Endometrial microvascular endothelial cells (primary cell): ENCODE measurements around the gene PRM3. TPM values are rescaled to one million over a fixed set of nuclear protein-coding genes. Genes with fewer than 3 reads are reported as not detected.
"Not testable (repeated sequence)": the region's sequence is repeated elsewhere in the genome, so short reads cannot be mapped to it uniquely, and the experiment has no call there.

Source experiments
- in situ Hi-C: cut with HindIII; loops from 2 replicates; pipeline ENCODE4 v1.10.0; 2017; ENCODE audit warnings: low sequenced_read_pairs, low pct_unique_long_range_greater_than_20kb; ENCODE audit errors: inconsistent ontology term
- total RNA-seq: library from RNA; depleted of rRNA; stranded (reverse); fragments of >200 nt; gene quantifications from one replicate; pipeline ENCODE4 v1.2.3, GENCODE V29; 2015; ENCODE audit errors: inconsistent ontology term

PRM3 gene
- total RNA-seq, 1 donor from 2014 or later = not detected

DNA sequence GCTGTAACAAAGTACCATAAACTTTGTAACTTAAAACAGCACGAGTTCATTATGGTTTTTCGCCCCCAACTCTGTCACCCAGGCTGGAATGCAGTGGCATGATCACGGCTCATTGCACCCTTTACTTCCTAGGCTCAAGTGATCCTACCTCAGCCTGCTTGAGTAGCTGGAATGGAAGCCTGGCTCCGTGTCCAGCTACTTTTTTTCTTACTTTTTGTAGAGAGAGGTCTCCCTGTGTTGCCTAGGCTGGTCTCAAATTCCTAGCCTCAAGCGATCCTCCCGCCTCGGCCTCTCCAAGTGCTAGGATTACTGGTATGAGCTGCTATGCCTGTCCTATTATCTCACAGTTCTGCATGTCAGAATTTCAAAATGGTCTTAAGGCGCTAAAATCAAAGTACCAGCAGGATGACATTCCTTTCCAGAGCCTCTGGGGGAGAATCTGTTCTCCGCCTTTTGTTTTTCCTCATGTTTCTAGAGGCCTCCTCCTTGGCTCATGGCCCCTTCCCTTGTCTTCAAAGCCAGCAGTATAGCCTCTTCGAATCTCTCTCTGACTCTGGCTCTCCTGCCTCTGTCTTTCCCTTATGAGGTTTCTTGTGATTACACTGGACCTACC lies 17.8 kb upstream of the PRM3 start:
- in situ Hi-C loops = no loop called here

- in situ Hi-C loops = no loop called here
These were observed 16.9 kb upstream of the PRM3 start for GRCh38 chr16:11290102-11290893.

GRCh38 chr16:11289696-11290095 lies 16.3 kb upstream of the PRM3 start:
- in situ Hi-C loops = not testable (repeated sequence)

DNA sequence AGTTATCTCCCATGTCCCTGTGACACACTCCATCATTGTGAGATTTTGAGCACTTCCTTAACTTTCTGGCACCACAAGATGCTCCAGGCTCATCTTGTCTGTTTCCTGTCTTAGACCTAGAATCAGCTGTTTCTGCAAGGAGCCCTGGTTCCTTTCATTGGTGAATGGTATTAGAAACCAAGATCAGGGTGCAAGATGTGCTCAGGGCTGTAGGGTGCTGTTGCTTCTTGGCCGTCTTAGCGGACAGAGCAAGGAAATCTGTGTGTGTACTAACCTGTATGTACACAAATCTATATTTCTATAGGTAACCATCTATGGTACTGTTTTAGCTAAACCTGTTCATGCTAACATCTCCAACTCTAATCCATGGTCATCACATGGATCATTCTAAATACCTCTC lies 15.8 kb upstream of the PRM3 start:
- in situ Hi-C loops = no loop called here

GRCh38 chr16:11285842-11286241 lies 12.4 kb upstream of the PRM3 start:
- in situ Hi-C loops = no loop called here

- in situ Hi-C loops = no loop called here
These were observed 10.4 kb upstream of the PRM3 start for GRCh38 chr16:11283820-11284248.

DNA sequence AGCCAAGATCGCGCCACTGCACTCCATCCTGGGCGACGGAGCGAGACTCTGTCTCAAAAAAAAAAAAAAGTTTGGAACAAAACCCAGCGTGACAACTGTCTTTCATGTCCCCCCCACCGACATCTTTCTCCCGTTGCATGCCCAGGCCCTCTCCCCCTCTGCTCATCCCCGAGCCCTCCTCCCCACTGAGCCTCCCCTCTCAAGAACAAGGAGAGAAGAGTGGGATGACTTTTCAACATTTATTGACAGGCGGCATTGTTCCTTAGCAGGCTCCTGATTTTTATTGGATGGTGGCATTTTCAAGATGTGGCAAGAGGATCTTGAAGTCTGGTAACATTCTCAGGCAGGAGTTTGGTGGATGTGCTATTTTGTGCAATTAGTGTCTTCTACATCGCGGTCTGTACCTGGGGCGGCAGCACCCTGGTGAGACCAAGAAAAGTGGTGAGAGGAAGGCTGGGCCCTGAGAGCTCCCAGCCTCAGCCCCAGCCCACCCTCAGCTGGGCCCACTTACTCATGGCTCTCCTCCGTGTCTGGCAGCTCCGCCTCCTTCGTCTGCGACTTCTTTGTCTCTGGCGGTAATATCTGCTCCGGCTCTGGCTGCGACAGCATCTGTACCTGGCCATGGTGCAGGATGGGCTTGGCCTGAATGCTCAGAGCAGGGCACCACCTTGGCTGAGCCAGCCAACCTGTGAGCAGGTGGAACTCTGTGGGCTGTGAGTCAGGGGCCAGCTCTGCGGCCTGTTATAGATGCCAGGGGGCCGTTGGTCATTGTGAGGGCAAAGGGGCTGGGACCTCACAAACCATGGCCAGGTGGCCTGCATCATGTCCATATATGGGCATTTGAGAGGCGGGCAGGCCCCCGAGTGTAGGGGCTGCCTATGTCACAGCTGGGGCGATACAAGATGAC lies 7.4 kb upstream of the PRM3 start, which contains the start of gene PRM1:
Gene PRM1 (minus strand): TSS at position 715 of the 907 bp plus-strand sequence. CDS start 92 bp downstream, at position 623.
- in situ Hi-C loops = no loop called here

DNA sequence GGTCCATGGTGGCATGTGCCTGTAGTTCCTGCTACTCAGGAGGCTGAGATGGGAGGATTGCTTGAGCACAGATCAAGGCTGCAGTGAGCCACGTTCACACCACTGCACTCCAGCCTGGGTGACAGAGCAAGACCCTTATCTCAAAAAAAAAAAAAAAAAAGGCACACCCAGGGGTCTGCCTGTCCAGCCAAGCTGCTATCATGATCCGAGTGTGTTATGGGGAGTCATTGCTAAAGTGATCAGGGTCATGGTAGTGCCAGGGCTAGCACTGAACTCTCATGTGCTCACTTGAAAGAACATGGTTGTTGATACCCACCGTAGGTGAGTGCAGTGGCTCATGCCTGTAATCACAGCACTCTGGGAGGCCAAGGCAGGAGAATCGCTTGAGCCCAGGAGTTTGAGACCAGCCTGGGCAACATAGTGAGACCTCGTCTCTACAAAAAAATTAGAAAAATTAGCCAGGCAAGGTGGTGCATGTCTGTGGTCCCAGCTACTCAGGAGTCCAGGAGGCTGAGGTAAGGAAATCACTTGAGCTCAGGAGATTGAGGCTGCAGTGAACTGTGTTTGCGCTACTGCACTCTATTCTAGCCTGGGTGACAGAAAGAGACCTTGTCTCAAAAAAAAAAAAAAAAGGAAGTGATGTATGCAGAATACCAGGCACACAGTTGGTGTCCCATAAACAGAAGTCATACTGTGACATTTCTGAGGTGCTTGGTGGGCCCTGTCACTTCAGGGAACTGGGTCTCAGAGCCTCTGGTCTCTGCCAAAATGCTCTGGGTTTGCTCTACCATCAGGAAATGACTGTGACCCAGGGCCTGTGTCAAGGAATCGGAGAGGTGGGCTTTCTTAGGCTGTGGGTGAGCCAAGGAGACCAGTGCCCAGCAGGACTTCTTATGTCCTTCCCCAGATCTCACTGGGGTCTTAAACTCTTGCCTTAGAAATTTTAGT lies 5.5 kb upstream of the PRM3 start:
- in situ Hi-C loops = no loop called here

DNA sequence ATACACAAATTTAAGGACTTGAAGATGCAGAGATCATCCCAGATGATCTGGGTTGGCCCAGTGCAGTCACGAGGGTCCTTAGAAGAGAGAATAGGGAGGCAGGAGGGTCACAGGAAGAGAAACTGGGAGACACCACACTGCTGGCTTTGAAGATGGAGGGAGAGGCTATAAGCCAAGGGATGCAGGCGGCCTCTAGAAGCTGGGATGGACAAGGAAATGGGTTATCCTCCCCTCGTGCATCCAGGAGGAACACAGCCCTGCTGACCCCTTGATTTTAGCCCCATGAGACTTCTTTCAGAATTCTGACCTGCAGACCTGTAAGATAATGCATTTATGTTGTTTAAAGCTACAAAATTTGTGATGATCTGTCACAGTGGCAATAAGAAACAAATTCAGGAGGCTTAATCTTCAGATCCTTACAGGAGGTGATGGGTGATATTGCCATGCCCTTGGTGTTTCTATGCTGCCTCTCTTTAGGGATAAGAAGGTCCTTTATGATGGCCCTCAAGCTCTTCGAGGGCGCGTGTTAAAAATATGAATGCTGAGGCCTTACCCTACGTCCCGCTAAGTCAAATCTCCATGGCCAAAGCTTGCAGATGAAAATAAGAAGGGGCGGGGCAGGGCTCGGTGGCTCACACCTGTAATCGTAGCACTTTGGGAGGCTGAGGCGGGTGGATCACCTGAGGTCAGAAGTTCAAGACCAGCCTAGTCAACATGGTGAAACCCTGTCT lies 4.3 kb upstream of the PRM3 start:
- in situ Hi-C loops = no loop called here

GRCh38 chr16:11276896-11277593 lies 3.6 kb upstream of the PRM3 start:
- in situ Hi-C loops = no loop called here

DNA sequence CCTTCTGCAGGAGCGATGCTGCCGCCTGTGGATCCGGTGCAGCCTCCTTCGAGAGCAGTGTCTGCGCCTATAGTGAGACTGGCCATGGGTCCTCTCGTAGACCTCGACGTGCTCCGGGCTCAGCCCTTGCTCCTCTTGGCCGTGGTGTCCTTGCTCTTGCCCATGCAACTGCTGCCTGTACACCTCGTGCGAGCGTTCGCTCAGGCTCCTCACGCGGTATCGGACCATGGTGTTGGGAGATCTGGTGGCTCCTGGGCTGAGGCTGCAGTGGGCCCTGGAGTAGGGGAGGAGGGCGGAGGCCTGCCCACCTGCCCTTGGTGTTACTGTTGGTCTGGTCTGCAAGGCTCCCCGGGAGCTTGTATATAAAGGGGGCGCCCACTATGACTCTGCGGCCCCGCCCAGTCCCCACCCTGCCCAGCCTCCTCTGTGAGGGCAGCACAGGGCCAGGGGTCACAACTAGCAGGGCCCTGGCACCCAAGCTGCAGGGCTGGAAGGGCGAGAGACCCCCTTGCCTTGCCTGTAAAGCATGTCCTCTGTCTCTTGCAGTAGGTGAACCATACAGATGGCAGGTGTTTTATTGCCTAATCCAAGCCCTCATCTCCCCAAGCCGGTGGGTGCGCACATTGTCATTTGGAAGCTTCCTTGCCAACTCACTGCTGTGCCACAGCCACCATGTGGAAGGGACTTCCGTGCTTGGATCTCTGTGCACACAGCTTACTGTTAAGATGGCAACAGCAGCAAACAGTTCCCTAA lies 2.9 kb upstream of the PRM3 start, which contains the start of gene PRM2:
Gene PRM2 (minus strand): TSS at position 338 of the 753 bp plus-strand sequence. CDS start 110 bp downstream, at position 228.
- in situ Hi-C loops = no loop called here

GRCh38 chr16:11274964-11275363 lies 1.5 kb upstream of the PRM3 start:
- in situ Hi-C loops = loop anchor here (25.0 kb wide), 1 partner anchor 87 kb away; no protein-coding TSS in a partner anchor

DNA sequence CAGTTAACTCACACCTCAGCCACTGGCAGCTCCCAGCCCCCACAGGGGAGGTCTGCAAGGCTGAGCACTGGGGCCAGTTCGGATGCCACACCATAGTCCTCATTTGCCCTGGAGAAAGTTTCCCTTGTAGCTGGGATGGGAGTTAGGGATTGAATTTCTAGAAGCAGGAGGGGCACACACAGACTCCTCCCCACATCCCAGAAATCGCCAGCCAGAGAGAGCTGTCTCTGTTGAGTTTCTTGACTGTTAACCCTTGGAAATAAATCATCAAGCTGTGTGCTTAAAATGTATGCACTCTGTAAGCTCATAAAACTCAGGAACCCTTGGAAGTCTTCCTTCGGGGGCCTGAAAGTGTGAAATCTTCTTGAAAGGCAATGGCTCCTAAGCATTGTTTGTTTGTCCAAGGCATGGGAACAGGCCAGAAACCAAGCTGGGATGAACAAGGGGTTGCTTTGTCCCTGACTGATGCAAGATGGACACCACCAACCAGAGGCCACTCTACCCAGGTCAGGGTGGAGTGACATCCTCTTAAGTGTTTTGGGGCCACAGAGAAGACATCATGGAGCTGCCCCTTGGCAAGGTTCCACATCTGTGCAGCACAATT lies 394 bp upstream of the PRM3 start:
- in situ Hi-C loops = loop anchor here (25.0 kb wide), 1 partner anchor 88 kb away; no protein-coding TSS in a partner anchor

GRCh38 chr16:11272484-11272883 lies 945 bp downstream of the PRM3 start:
- in situ Hi-C loops = loop anchor here (25.0 kb wide), 1 partner anchor 90 kb away; no protein-coding TSS in a partner anchor

- in situ Hi-C loops = loop anchor here (25.0 kb wide), 1 partner anchor 91 kb away; no protein-coding TSS in a partner anchor
These were observed 1.8 kb downstream of the PRM3 start for GRCh38 chr16:11271610-11272009.
